Transverse colon (tissue), 3 donors: Measurements from ENCODE around the gene POLD2.

Experiments
- EP300 ChIP-seq: sonication (generic); formaldehyde crosslinking; IDR thresholded peaks from one replicate; pipeline ENCODE4 v1.6.1; 2017; ENCODE audit warnings: antibody characterized with exemption, low read depth
- POLR2A ChIP-seq: fragments of 450-650 bp; IDR thresholded peaks from one replicate; pipeline ENCODE4 v1.6.1; 2016; ENCODE audit warnings: antibody characterized with exemption, mild to moderate bottlenecking, moderate library complexity
- TF ChIP-seq, protein P1 (sequence below), 5 experiments: fragments of 200-600 bp in 3 of 5; fragments of 450-650 bp in 2 of 5; sonication (generic) in 3 of 5; IDR thresholded peaks; 1 replicate in 2 of 5; 2 replicates in 3 of 5; pipeline ENCODE4 v1.5.1; 2016 to 2017; ENCODE audit warnings: antibody characterized with exemption in 5 of 5, inconsistent platforms in 3 of 5, mild to moderate bottlenecking in 2 of 5, moderate library complexity in 1 of 5

DNA sequence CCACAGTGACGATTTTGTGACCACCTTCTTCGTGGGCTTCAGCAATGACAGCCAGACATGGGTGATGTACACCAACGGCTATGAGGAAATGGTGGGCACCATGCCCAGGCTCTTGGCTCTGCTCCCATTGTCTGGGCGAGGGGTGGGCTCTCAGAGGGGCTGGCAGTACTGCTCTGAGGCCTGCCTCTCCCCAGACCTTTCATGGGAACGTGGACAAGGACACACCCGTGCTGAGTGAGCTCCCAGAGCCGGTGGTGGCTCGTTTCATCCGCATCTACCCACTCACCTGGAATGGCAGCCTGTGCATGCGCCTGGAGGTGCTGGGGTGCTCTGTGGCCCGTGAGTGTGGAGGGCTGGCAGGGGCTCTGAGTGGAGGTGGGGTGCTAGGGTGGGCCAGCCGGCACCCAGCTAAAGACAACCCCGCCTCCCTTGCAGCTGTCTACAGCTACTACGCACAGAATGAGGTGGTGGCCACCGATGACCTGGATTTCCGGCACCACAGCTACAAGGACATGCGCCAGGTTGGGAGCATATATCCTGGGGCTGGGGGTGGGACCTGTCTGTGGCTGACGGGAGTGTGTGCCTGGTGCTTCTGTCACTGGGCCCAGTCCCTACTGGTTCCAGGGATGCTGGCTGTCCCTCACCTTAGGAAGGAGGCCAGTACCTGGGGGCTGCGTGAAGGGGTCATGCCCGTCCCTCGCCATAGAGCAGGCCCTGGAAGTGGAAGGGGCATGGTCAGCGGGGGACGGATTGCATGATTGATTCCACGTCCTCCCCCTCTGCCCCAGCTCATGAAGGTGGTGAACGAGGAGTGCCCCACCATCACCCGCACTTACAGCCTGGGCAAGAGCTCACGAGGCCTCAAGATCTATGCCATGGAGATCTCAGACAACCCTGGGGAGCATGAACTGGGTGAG lies 12.4 kb downstream of the POLD2 start:
- TF ChIP-seq POLR2A, result no peak
- TF ChIP-seq, protein P1, sequence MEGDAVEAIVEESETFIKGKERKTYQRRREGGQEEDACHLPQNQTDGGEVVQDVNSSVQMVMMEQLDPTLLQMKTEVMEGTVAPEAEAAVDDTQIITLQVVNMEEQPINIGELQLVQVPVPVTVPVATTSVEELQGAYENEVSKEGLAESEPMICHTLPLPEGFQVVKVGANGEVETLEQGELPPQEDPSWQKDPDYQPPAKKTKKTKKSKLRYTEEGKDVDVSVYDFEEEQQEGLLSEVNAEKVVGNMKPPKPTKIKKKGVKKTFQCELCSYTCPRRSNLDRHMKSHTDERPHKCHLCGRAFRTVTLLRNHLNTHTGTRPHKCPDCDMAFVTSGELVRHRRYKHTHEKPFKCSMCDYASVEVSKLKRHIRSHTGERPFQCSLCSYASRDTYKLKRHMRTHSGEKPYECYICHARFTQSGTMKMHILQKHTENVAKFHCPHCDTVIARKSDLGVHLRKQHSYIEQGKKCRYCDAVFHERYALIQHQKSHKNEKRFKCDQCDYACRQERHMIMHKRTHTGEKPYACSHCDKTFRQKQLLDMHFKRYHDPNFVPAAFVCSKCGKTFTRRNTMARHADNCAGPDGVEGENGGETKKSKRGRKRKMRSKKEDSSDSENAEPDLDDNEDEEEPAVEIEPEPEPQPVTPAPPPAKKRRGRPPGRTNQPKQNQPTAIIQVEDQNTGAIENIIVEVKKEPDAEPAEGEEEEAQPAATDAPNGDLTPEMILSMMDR (IDR thresholded peaks at IDR 0.05), result no peak
- no peak for TF ChIP-seq EP300
